SK-N-MC (cell line): Measurements from ENCODE around the gene GNG14.

ENCODE experiments used
- EZH2 ChIP-seq: fragments of 200-600 bp; sonication (generic); IDR thresholded peaks from one replicate; pipeline ENCODE4 v1.6.1; 2017; ENCODE audit warnings: antibody characterized with exemption
- FOXP2 ChIP-seq: optimal IDR thresholded peaks from 2 replicates; pipeline ENCODE3; 2011; ENCODE audit warnings: mild to moderate bottlenecking, moderate library complexity; ENCODE audit not compliant: insufficient read depth; ENCODE audit errors: extremely low read length, control extremely low read depth
- POLR2AphosphoS5 ChIP-seq: IDR thresholded peaks from 2 replicates; pipeline ENCODE4 v1.6.1; 2012; ENCODE audit warnings: mild to moderate bottlenecking, low read depth, low read length, borderline replicate concordance

DNA sequence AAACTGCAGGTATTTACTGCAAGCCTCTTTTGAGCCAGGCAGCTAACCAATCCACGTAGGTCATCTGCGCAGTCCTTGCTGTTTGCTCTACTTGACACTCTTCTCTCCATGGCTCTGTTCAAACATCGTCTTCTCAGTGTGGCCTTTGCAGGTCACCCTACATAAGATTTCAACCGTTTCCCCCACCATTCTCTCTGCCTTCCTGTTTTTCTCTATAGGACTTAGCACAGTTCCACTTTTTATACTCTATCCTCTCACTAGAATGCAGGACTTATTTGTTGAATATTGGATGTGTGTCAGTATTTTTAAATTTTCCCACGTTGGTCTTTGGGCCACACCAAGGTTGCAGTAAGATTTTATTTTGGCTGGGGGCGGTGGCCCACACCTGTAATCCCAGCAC lies 10.3 kb downstream of the GNG14 start:
- TF ChIP-seq EZH2 (no peak), POLR2AphosphoS5 (no peak), FOXP2 (no peak)
